ENCODE results near the gene ZNF804B. TPM values are rescaled to one million over a fixed set of nuclear protein-coding genes. Genes with fewer than 3 reads are reported as not detected.

The ZNF804B gene
- total and polyA plus RNA-seq, 2 of the 4 experiments (the other 2 are of a cell fraction) = not detected

GRCh38 chr7:89023206-89023605 lies 263.7 kb downstream of the ZNF804B start:
- Histone ChIP-seq H3K18ac (ENCODE audit: low read depth, low read length) (no peak overlapping the region), H3K56ac (ENCODE audit: extremely low read depth, insufficient read depth, low read length) (no peak overlapping the region), H3K27ac (ENCODE audit: insufficient read depth, low read length) (no peak overlapping the region), H3K4me1 (ENCODE audit: control insufficient read depth, insufficient read depth, low read length) (no peaks in the 10 kb centered on the region), H3K4ac (ENCODE audit: low read depth, low read length) (no peak overlapping the region), H2BK120ac (ENCODE audit: low read depth, low read length) (no peak overlapping the region), H3K23ac (ENCODE audit: low read depth, low read length) (no peak overlapping the region), H3K9me3 (ENCODE audit: control insufficient read depth, insufficient read depth, low read length) (peaks cover 8% of the 10 kb centered on the region; the same call in 1 of the 2 replicates), H3K36me3 (ENCODE audit: control insufficient read depth, insufficient read depth, low read length) (no peaks in the 10 kb centered on the region), H3K9me1 (ENCODE audit: insufficient read depth, low read length) (no peaks in the 10 kb centered on the region), H4K20me1 (ENCODE audit: insufficient read depth, low read length) (no peaks in the 10 kb centered on the region), H3K9ac (ENCODE audit: low read depth, low read length) (no peak overlapping the region), H2AFZ (replicated peaks; ENCODE audit: low read length, poor library complexity) (no peak overlapping the region), H2BK15ac (ENCODE audit: low read depth, low read length) (no peak overlapping the region), H2BK20ac (ENCODE audit: low read depth, low read length) (no peak overlapping the region), H2BK5ac (ENCODE audit: low read depth, low read length, poor library complexity, severe bottlenecking) (no peak overlapping the region), H4K5ac (ENCODE audit: low read depth, low read length) (no peak overlapping the region), H3K27me3 (ENCODE audit: control insufficient read depth, insufficient read depth, low read length) (no peaks in the 10 kb centered on the region), H4K8ac (ENCODE audit: low read depth in 2 of 2, low read length in 2 of 2) (no peak overlapping the region), H3K4me3 (ENCODE audit: insufficient read depth, low read depth, low read length) (no peak overlapping the region), H3K79me1 (ENCODE audit: low read depth in 1 of 2, low read length in 2 of 2) (no peaks in the 10 kb centered on the region), H2AK9ac (replicated peaks; ENCODE audit: low read depth, low read length, poor library complexity) (no peak overlapping the region), H2AK5ac (ENCODE audit: low read depth, low read length) (no peak overlapping the region), H4K91ac (ENCODE audit: insufficient read depth, low read depth, low read length) (no peak overlapping the region), H3K14ac (replicated peaks; ENCODE audit: low read depth, low read length) (no peak overlapping the region), H3K4me2 (ENCODE audit: low read depth, low read length) (no peak overlapping the region)
- ChIA-PET POLR2A (ENCODE audit: unreplicated experiment) (no interaction called here), CTCF (no interaction called here)
- ATAC-seq (ENCODE audit: low read depth) (no peak), DNase-seq (no peak)
- in situ Hi-C loops (cut with MboI; ENCODE audit: low sequenced_read_pairs) = no loop called here
- no TSS peak for BruUV-seq (replicated peaks)
- dilution Hi-C loops (cut with HindIII; ENCODE audit: low sequenced_read_pairs, unreplicated experiment) = no loop called here
- TF ChIP-seq RCOR1 (IDR thresholded peaks at IDR 0.05; ENCODE audit: insufficient replicate concordance, low read length) (no peak), RAD21 (IDR thresholded peaks at IDR 0.05; ENCODE audit: low read length) (no peak), MAZ (IDR thresholded peaks at IDR 0.05; ENCODE audit: borderline replicate concordance, low read depth, low read length) (no peak), SMC3 (IDR thresholded peaks at IDR 0.05; ENCODE audit: low read depth, low read length) (no peak), ELK1 (IDR thresholded peaks at IDR 0.05; ENCODE audit: borderline replicate concordance, low read depth, low read length) (no peak), USF2 (IDR thresholded peaks at IDR 0.05; ENCODE audit: low read depth, low read length) (no peak), MXI1 (IDR thresholded peaks at IDR 0.05; ENCODE audit: borderline replicate concordance, low read depth, low read length) (no peak), POLR2A (IDR thresholded peaks at IDR 0.05; ENCODE audit: low read depth, low read length) (no peak), CTCF (conservative IDR thresholded peaks at IDR 0.05; ENCODE audit: low read depth, low read length) (no peak), CHD1 (IDR thresholded peaks at IDR 0.05; ENCODE audit: low read depth, low read length) (no peak), CEBPB (IDR thresholded peaks at IDR 0.05; ENCODE audit: low read depth, low read length) (no peak)
- intact Hi-C loops (cut with micrococcal nuclease) = no loop called here
